ENCODE measurements around the gene ANKS1B. TPM values are rescaled to one million over a fixed set of nuclear protein-coding genes. Genes with fewer than 3 reads are reported as not detected.

The ANKS1B gene
- total and polyA plus RNA-seq, 11 donors, result 0.62 to 5.8 (median 1.8) TPM

- ATAC-seq, result no peak
- WGBS, 4 donors, result 53 to 86% (median 72%) methylated on average over 1 of the region's 1 CpG
- TF ChIP-seq CTCF (IDR thresholded peaks at IDR 0.05), result no peak
- TF ChIP-seq POLR2A (IDR thresholded peaks at IDR 0.05), result no peak
These were observed 697.6 kb downstream of the ANKS1B start for GRCh38 chr12:99287136-99287535.

GRCh38 chr12:99284161-99284560 is 700.6 kb downstream of the ANKS1B start:
- Histone ChIP-seq H3K4me3 (no peak overlapping the region), H3K9me3 (peaks cover 0 to 14% (median 4%) of the 10 kb centered on the region in 12 donors), H3K27me3 (no peaks in the 10 kb centered on the region), H3K36me3 (no peaks in the 10 kb centered on the region), H3K27ac (no peak overlapping the region), H3K4me1 (no peaks in the 10 kb centered on the region)
- DNase-seq, result no peak
- ATAC-seq, result no peak
- WGBS, 4 donors, result 83 to 87% (median 84%) methylated on average over 1 of the region's 1 CpG
- intact Hi-C loops (cut with DNase I), result no loop called here
- TF ChIP-seq POLR2A (IDR thresholded peaks at IDR 0.05) (no peak), CTCF (IDR thresholded peaks at IDR 0.05) (no peak)

More at GRCh38 chr12:99287136-99287535, 697.6 kb downstream of the ANKS1B start:
- no peak for DNase-seq
- no peak overlapping the region for H3K27ac ChIP-seq
- no peak overlapping the region for H3K4me3 ChIP-seq
- no peaks in the 10 kb centered on the region for H3K4me1 ChIP-seq
- intact Hi-C loops (cut with DNase I), result no loop called here
- no peaks in the 10 kb centered on the region for H3K27me3 ChIP-seq
- H3K36me3 ChIP-seq, result no peaks in the 10 kb centered on the region
- H3K9me3 ChIP-seq, result peaks cover 0 to 43% (median 22%) of the 10 kb centered on the region in 12 donors

DNA sequence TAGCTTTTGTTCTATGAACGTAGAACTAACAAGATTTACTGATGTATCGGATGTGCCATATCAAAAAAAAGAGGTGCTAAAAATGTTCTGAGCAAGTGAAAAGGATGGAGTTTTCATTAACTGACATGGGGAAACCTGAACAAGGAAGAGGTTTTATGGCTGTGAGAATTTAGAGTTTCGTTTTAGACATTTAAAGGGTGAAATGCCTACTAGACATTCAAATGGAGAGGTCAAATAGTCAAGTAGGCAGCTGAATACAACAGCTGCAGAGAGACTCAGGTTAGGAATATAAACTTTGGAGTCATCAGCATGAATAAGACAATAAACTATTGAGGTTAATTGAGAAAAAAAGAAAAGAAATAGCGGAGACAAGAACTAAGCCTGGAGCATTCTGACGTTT is 702.1 kb downstream of the ANKS1B start:
- no peak for TF ChIP-seq POLR2A (IDR thresholded peaks at IDR 0.05)
- no peak for TF ChIP-seq CTCF (IDR thresholded peaks at IDR 0.05)
- DNase-seq (no peak), ATAC-seq (no peak)
- 70 to 78% (median 74%) methylated on average over 5 of the region's 5 CpGs for WGBS, 4 donors
- Histone ChIP-seq H3K36me3 (no peaks in the 10 kb centered on the region), H3K27ac (no peak overlapping the region), H3K9me3 (peaks cover 0 to under 1% (median 0%) of the 10 kb centered on the region in 12 donors), H3K4me3 (no peak overlapping the region), H3K4me1 (no peaks in the 10 kb centered on the region), H3K27me3 (no peaks in the 10 kb centered on the region)
- intact Hi-C loops (cut with DNase I), result no loop called here

GRCh38 chr12:99282086-99282485 is 702.6 kb downstream of the ANKS1B start:
- DNase-seq (no peak), ATAC-seq (no peak)
- Histone ChIP-seq H3K9me3 (no peaks in the 10 kb centered on the region), H3K4me1 (no peaks in the 10 kb centered on the region), H3K4me3 (peak overlapping the region in 1 of 12 donors; percentile 2), H3K27me3 (no peaks in the 10 kb centered on the region), H3K27ac (no peak overlapping the region), H3K36me3 (no peaks in the 10 kb centered on the region)
- intact Hi-C loops (cut with DNase I), result no loop called here
- 76 to 88% (median 82%) methylated on average over 1 of the region's 1 CpG for WGBS, 4 donors
- TF ChIP-seq CTCF (IDR thresholded peaks at IDR 0.05) (no peak), POLR2A (IDR thresholded peaks at IDR 0.05) (no peak)
